Sigmoid colon (tissue), 7 donors: ENCODE results near the gene MPND. TPM values are rescaled to one million over a fixed set of nuclear protein-coding genes. Genes with fewer than 3 reads are reported as not detected.
A peak's percentile ranks its signal among the peaks of the same experiment; 100 is the strongest.

Experiments
- DNase-seq: peaks from one replicate; pipeline ENCODE4 v3.0.0-alpha.2; 2019
- H3K27ac ChIP-seq, 4 donors: fragments of 200-600 bp; sonication (generic); one replicate each; pipeline ENCODE4 v1.5.1; 2016 to 2019; ENCODE audit warnings: mild to moderate bottlenecking in 1 of 4
- H3K27me3 ChIP-seq, 3 donors: fragments of 200-600 bp; sonication (generic); one replicate each; pipeline ENCODE4 v1.5.1; 2019; ENCODE audit warnings: mild to moderate bottlenecking in 1 of 3
- H3K36me3 ChIP-seq, 4 donors: fragments of 200-600 bp; sonication (generic); one replicate each; pipeline ENCODE4 v1.5.1; 2016 to 2019
- H3K4me1 ChIP-seq, 4 donors: fragments of 200-600 bp; sonication (generic); one replicate each; pipeline ENCODE4 v1.5.1; 2017 to 2019
- H3K4me3 ChIP-seq, 4 donors: fragments of 200-600 bp; sonication (generic); one replicate each; pipeline ENCODE4 v1.5.1; 2017 to 2019; ENCODE audit warnings: mild to moderate bottlenecking in 2 of 4, moderate library complexity in 1 of 4
- H3K9me3 ChIP-seq, 4 donors: fragments of 200-600 bp in 3 of 4; sonication (generic) in 3 of 4; one replicate each; pipeline versions ENCODE4 v1.5.1 to v1.6.1; 2013 to 2019
- CTCF ChIP-seq, 4 experiments: fragments of 450-650 bp in 3 of 4; fragments of 200-600 bp in 1 of 4; IDR thresholded peaks; one replicate each; pipeline ENCODE4 v1.5.1; 2016 to 2019; ENCODE audit warnings: antibody characterized with exemption in 4 of 4, mild to moderate bottlenecking in 3 of 4, moderate library complexity in 2 of 4
- EP300 ChIP-seq, 4 donors: sonication (generic); formaldehyde crosslinking; IDR thresholded peaks; one replicate each; pipeline ENCODE4 v1.6.1; 2017; ENCODE audit warnings: antibody characterized with exemption in 4 of 4
- POLR2A ChIP-seq, 2 donors: fragments of 450-650 bp; IDR thresholded peaks; one replicate each; pipeline ENCODE4 v1.6.1; 2016; ENCODE audit warnings: antibody characterized with exemption in 2 of 2, mild to moderate bottlenecking in 2 of 2, moderate library complexity in 2 of 2
- POLR2AphosphoS5 ChIP-seq, 4 donors: sonication (generic); formaldehyde crosslinking; IDR thresholded peaks; one replicate each; pipeline ENCODE4 v1.6.1; 2017; ENCODE audit warnings: antibody characterized with exemption in 4 of 4
- WGBS, 2 donors: extraction: QIAGEN DNeasy Blood & Tissue Kit; methylation state at CpG; one replicate each; pipeline ENCODE4 v1.1.7; 2013; 5-methylcytosine and 5-hydroxymethylcytosine counted together
- intact Hi-C: fragments of 100-400 bp; cut with DNase I; formaldehyde crosslinking; loops from one replicate; pipeline ENCODE4 v1.15.1; 2023
- polyA plus RNA-seq, 3 donors: library from polyadenylated mRNA; stranded (reverse); fragments of 200-250 nt; gene quantifications; one replicate each; pipeline ENCODE4 v1.2.3, GENCODE V29; 2013
- total RNA-seq, 4 donors: library from RNA; depleted of rRNA; stranded (reverse); fragments of >200 nt; gene quantifications; one replicate each; pipeline ENCODE4 v1.1.0, GENCODE V29; 2016
- donor health status: healthy with polysubstance abuse.
- donor health status: Bipolar disorder and iron deficiency.
- donor health status: healthy.

MPND gene
- total and polyA plus RNA-seq, 7 donors, result 8.6 to 65.2 (median 13.3) TPM

GRCh38 chr19:4375164-4376027, 32.0 kb downstream of the MPND start:
- peak; percentile 78 for DNase-seq

GRCh38 chr19:4376028-4376670, 32.8 kb downstream of the MPND start:
- intact Hi-C loops, result no loop called here
- WGBS, 2 donors, result 71 to 86% methylated on average over 16 of the region's 16 CpGs
- H3K4me3 ChIP-seq, result no peak overlapping the region
- no peaks in the 10 kb centered on the region for H3K27me3 ChIP-seq
- peaks cover 0 to 83% (median 74%) of the 10 kb centered on the region in 4 donors for H3K4me1 ChIP-seq
- TF ChIP-seq CTCF (IDR thresholded peaks at IDR 0.05), result peak in 1 of 4 experiments; percentile 2
- TF ChIP-seq EP300 (IDR thresholded peaks at IDR 0.05), result no peak
- no peak for TF ChIP-seq POLR2AphosphoS5 (IDR thresholded peaks at IDR 0.05)
- no peak for TF ChIP-seq POLR2A (IDR thresholded peaks at IDR 0.05)
- H3K27ac ChIP-seq, result peak overlapping the region; percentile 77 to 83 (median 82)
- no peak for DNase-seq
- no peaks in the 10 kb centered on the region for H3K9me3 ChIP-seq
- H3K36me3 ChIP-seq, result no peaks in the 10 kb centered on the region

More at GRCh38 chr19:4375164-4376027, 32.0 kb downstream of the MPND start:
- H3K4me3 ChIP-seq, result no peak overlapping the region
- 19 to 42% methylated on average over 16 of the region's 16 CpGs for WGBS, 2 donors
- no peaks in the 10 kb centered on the region for H3K36me3 ChIP-seq
- H3K9me3 ChIP-seq, result no peaks in the 10 kb centered on the region
- peak overlapping the region; percentile 77 to 83 (median 82) for H3K27ac ChIP-seq
- no peaks in the 10 kb centered on the region for H3K27me3 ChIP-seq
- TF ChIP-seq POLR2A (IDR thresholded peaks at IDR 0.05), result no peak
- peak in 2 of 4 experiments; percentile 15 to 24 for TF ChIP-seq CTCF (IDR thresholded peaks at IDR 0.05)
- H3K4me1 ChIP-seq, result peaks cover 0 to 85% (median 78%) of the 10 kb centered on the region in 4 donors
- intact Hi-C loops, result loop anchor here (2.0 kb wide), 1 partner anchor 15 kb away; no protein-coding TSS in a partner anchor

- intact Hi-C loops, result no loop called here
- 85 to 91% methylated on average over 10 of the region's 10 CpGs for WGBS, 2 donors
- Histone ChIP-seq H3K27ac (peak overlapping the region; percentile 77 to 83 (median 82)), H3K4me3 (no peak overlapping the region), H3K27me3 (no peaks in the 10 kb centered on the region), H3K9me3 (no peaks in the 10 kb centered on the region), H3K36me3 (no peaks in the 10 kb centered on the region), H3K4me1 (peaks cover 0 to 79% (median 70%) of the 10 kb centered on the region in 4 donors)
- no peak for TF ChIP-seq POLR2A (IDR thresholded peaks at IDR 0.05)
- no peak for TF ChIP-seq POLR2AphosphoS5 (IDR thresholded peaks at IDR 0.05)
- no peak for TF ChIP-seq CTCF (IDR thresholded peaks at IDR 0.05)
- no peak for TF ChIP-seq EP300 (IDR thresholded peaks at IDR 0.05)
- DNase-seq, result no peak
These were observed 33.3 kb downstream of the MPND start for GRCh38 chr19:4376671-4376990.

GRCh38 chr19:4376991-4377781, 33.8 kb downstream of the MPND start:
- H3K27ac ChIP-seq, result peak overlapping the region; percentile 77 to 83 (median 82)

More at GRCh38 chr19:4376991-4377781, 33.8 kb downstream of the MPND start:
- no peaks in the 10 kb centered on the region for H3K9me3 ChIP-seq
- H3K4me3 ChIP-seq, result no peak overlapping the region
- intact Hi-C loops, result no loop called here
- H3K36me3 ChIP-seq, result no peaks in the 10 kb centered on the region
- no peak for TF ChIP-seq EP300 (IDR thresholded peaks at IDR 0.05)
- no peak for TF ChIP-seq POLR2AphosphoS5 (IDR thresholded peaks at IDR 0.05)
- no peak for TF ChIP-seq CTCF (IDR thresholded peaks at IDR 0.05)
- no peak for TF ChIP-seq POLR2A (IDR thresholded peaks at IDR 0.05)
- WGBS, 2 donors, result 88 to 90% methylated on average over 23 of the region's 23 CpGs
- peaks cover 0 to 73% (median 68%) of the 10 kb centered on the region in 4 donors for H3K4me1 ChIP-seq
- peak; percentile 61 for DNase-seq
- H3K27me3 ChIP-seq, result no peaks in the 10 kb centered on the region
